ENCODE measurements around the gene C22orf23. TPM values are rescaled to one million over a fixed set of nuclear protein-coding genes. Genes with fewer than 3 reads are reported as not detected.
A peak's percentile ranks its signal among the peaks of the same experiment; 100 is the strongest.

Gene C22orf23
- total and polyA plus RNA-seq, 11 donors: 0.16 to 0.80 (median 0.44) TPM; not detected in 2

GRCh38 chr22:37912171-37912570 is 41.2 kb downstream of the C22orf23 start:
- H3K27me3 ChIP-seq: no peaks in the 10 kb centered on the region
- intact Hi-C loops (cut with DNase I): no loop called here
- H3K4me1 ChIP-seq: peaks cover 0 to 46% (median 26%) of the 10 kb centered on the region in 12 donors
- H3K27ac ChIP-seq: peak overlapping the region in 10 of 12 donors; percentile 41 to 89 (median 68)
- no peak overlapping the region for H3K4me3 ChIP-seq
- TF ChIP-seq POLR2A (IDR thresholded peaks at IDR 0.05) (no peak), CTCF (IDR thresholded peaks at IDR 0.05) (no peak)
- DNase-seq (no peak), ATAC-seq (no peak)
- H3K9me3 ChIP-seq: no peaks in the 10 kb centered on the region
- 72 to 89% (median 80%) methylated on average over 8 of the region's 8 CpGs for WGBS, 4 donors
- H3K36me3 ChIP-seq: peaks cover 0 to 47% (median 37%) of the 10 kb centered on the region in 9 donors

- intact Hi-C loops (cut with DNase I): no loop called here
- Histone ChIP-seq H3K4me3 (no peak overlapping the region), H3K36me3 (peaks cover 0 to 42% (median 33%) of the 10 kb centered on the region in 9 donors), H3K4me1 (peaks cover 0 to 50% (median 29%) of the 10 kb centered on the region in 12 donors), H3K27me3 (no peaks in the 10 kb centered on the region), H3K9me3 (no peaks in the 10 kb centered on the region), H3K27ac (peak overlapping the region in 9 of 12 donors; percentile 8 to 89 (median 69))
- DNase-seq (no peak), ATAC-seq (peak in 1 of 4 donors; percentile 36)
- WGBS, 4 donors: 43 to 77% (median 61%) methylated on average over 8 of the region's 8 CpGs
- TF ChIP-seq POLR2A (IDR thresholded peaks at IDR 0.05) (no peak), CTCF (IDR thresholded peaks at IDR 0.05) (no peak)
Observed at GRCh38 chr22:37911697-37912096, 41.7 kb downstream of the C22orf23 start.

- Histone ChIP-seq H3K4me3 (no peak overlapping the region), H3K27me3 (no peaks in the 10 kb centered on the region), H3K27ac (peak overlapping the region in 10 of 12 donors; percentile 0 to 89 (median 29)), H3K4me1 (peaks cover 0 to 54% (median 29%) of the 10 kb centered on the region in 12 donors), H3K9me3 (no peaks in the 10 kb centered on the region), H3K36me3 (peaks cover 0 to 36% (median 27%) of the 10 kb centered on the region in 9 donors)
- DNase-seq (peak in 1 of 5 donors; percentile 60), ATAC-seq (no peak)
- intact Hi-C loops (cut with DNase I): no loop called here
- 45 to 62% (median 52%) methylated on average over 13 to 15 of the region's 15 CpGs for WGBS, 4 donors
- no peak for TF ChIP-seq POLR2A (IDR thresholded peaks at IDR 0.05)
- no peak for TF ChIP-seq CTCF (IDR thresholded peaks at IDR 0.05)
Observed at GRCh38 chr22:37910890-37911672, 42.3 kb downstream of the C22orf23 start.

GRCh38 chr22:37909766-37910165 is 43.6 kb downstream of the C22orf23 start:
- no peak for ATAC-seq
- no peak for DNase-seq
- WGBS, 4 donors: 67 to 81% (median 78%) methylated on average over 7 of the region's 7 CpGs
- Histone ChIP-seq H3K4me3 (no peak overlapping the region), H3K9me3 (no peaks in the 10 kb centered on the region), H3K36me3 (peaks cover 0 to 23% (median 13%) of the 10 kb centered on the region in 9 donors), H3K27ac (peak overlapping the region in 1 of 12 donors; percentile 89), H3K27me3 (no peaks in the 10 kb centered on the region), H3K4me1 (peaks cover 0 to 66% (median 31%) of the 10 kb centered on the region in 12 donors)
- intact Hi-C loops (cut with DNase I): no loop called here
- TF ChIP-seq POLR2A (IDR thresholded peaks at IDR 0.05) (no peak), CTCF (IDR thresholded peaks at IDR 0.05) (no peak)

All from heart left ventricle (tissue), 16 donors.